Neural progenitor cell (in vitro differentiated cells): Measurements from ENCODE around the gene LMNTD1.

Experiments
- EZH2 ChIP-seq: fragments of 200-600 bp; sonication (generic); IDR thresholded peaks from 2 replicates; pipeline ENCODE4 v1.6.1; 2017; ENCODE audit warnings: antibody characterized with exemption, mild to moderate bottlenecking, moderate library complexity
- EZH2phosphoT487 ChIP-seq: fragments of 200-600 bp; sonication (generic); IDR thresholded peaks from 2 replicates; pipeline ENCODE4 v1.6.1; 2017; ENCODE audit warnings: antibody characterized with exemption
- TF ChIP-seq, protein P1 (sequence below): fragments of 200-600 bp; sonication (generic); IDR thresholded peaks from 2 replicates; pipeline ENCODE4 v1.5.1; 2017; ENCODE audit warnings: antibody characterized with exemption, mild to moderate bottlenecking

DNA sequence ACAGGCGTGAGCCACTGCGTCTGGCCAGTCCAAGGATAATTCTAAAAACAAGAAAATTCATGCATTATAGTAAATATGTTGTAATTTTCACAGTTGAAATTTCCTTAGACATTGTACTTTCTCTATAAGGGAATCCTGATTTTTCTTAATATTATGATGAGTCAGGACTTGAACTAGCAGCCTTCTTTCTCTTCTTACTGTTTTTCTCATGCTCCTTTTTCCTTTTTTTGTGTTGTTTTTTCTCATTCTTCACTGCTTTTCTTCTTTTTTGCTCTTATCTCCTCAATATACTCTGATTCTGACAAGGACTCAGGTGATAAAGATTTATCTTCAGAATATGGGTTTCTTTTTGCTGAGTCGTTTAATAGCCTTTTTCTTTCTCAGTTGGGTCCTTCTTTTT lies 117.7 kb downstream of the LMNTD1 start:
- TF ChIP-seq, protein P1, sequence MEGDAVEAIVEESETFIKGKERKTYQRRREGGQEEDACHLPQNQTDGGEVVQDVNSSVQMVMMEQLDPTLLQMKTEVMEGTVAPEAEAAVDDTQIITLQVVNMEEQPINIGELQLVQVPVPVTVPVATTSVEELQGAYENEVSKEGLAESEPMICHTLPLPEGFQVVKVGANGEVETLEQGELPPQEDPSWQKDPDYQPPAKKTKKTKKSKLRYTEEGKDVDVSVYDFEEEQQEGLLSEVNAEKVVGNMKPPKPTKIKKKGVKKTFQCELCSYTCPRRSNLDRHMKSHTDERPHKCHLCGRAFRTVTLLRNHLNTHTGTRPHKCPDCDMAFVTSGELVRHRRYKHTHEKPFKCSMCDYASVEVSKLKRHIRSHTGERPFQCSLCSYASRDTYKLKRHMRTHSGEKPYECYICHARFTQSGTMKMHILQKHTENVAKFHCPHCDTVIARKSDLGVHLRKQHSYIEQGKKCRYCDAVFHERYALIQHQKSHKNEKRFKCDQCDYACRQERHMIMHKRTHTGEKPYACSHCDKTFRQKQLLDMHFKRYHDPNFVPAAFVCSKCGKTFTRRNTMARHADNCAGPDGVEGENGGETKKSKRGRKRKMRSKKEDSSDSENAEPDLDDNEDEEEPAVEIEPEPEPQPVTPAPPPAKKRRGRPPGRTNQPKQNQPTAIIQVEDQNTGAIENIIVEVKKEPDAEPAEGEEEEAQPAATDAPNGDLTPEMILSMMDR, result no peak
- TF ChIP-seq EZH2phosphoT487 (no peak), EZH2 (no peak)
